HG02571 (cell line): ENCODE data around the gene UBE2O.

Experiments
- ATAC-seq: cut with Tn5 transposase; IDR thresholded peaks from one replicate; pipeline ENCODE4 v1.9.1; 2021; ENCODE audit warnings: mild to moderate bottlenecking, moderate library complexity; ENCODE audit not compliant: unreplicated experiment

The UBE2O gene

GRCh38 chr17:76397687-76398522, 55.0 kb downstream of the UBE2O start:
- ATAC-seq: no peak

GRCh38 chr17:76397184-76397583, 55.8 kb downstream of the UBE2O start:
- no peak for ATAC-seq

GRCh38 chr17:76395980-76396379, 57.0 kb downstream of the UBE2O start:
- ATAC-seq: no peak

GRCh38 chr17:76394166-76394565, 58.8 kb downstream of the UBE2O start:
- no peak for ATAC-seq

GRCh38 chr17:76391200-76391715, 61.7 kb downstream of the UBE2O start:
- no peak for ATAC-seq

GRCh38 chr17:76390003-76390421, 62.9 kb downstream of the UBE2O start:
- no peak for ATAC-seq

GRCh38 chr17:76388966-76389888, 63.7 kb downstream of the UBE2O start:
- ATAC-seq: no peak

- no peak for ATAC-seq
Observed at GRCh38 chr17:76386966-76387765, 65.8 kb downstream of the UBE2O start.

GRCh38 chr17:76385892-76386786, 66.8 kb downstream of the UBE2O start:
- ATAC-seq: no peak

- ATAC-seq: no peak
Observed at GRCh38 chr17:76384987-76385891, 67.7 kb downstream of the UBE2O start.

- peak; percentile 43 for ATAC-seq
Observed at GRCh38 chr17:76384222-76384986, 68.5 kb downstream of the UBE2O start, which contains the start of gene SPHK1. Gene SPHK1 (plus strand): TSS chr17:76384609. CDS start chr17:76385645, 1,036 bp downstream.

- ATAC-seq: no peak
Observed at GRCh38 chr17:76383546-76384221, 69.3 kb downstream of the UBE2O start.

GRCh38 chr17:76382803-76383545, 70.0 kb downstream of the UBE2O start:
- ATAC-seq: no peak

- no peak for ATAC-seq
Observed at GRCh38 chr17:76382351-76382802, 70.6 kb downstream of the UBE2O start.

- ATAC-seq: no peak
Observed at GRCh38 chr17:76381633-76382350, 71.2 kb downstream of the UBE2O start.
